H9 (cell line): ENCODE results near the gene KIRREL3. TPM values are rescaled to one million over a fixed set of nuclear protein-coding genes. Genes with fewer than 3 reads are reported as not detected.

Source experiments
- DNase-seq: peaks from one replicate; pipeline ENCODE4 v3.0.0-alpha.2; 2017
- H2AFZ ChIP-seq: one replicate; pipeline ENCODE4 v1.6.1; 2013; ENCODE audit warnings: mild to moderate bottlenecking, low read length, control low read depth, moderate library complexity
- H2AK5ac ChIP-seq: 2 replicates; pipeline ENCODE4 v1.6.1; 2013; ENCODE audit warnings: low read length, control low read depth, mixed read lengths; ENCODE audit not compliant: insufficient read length
- H2BK120ac ChIP-seq: one replicate; pipeline ENCODE4 v1.6.1; 2013; ENCODE audit warnings: low read depth, mild to moderate bottlenecking, low read length, control low read depth, inconsistent platforms; ENCODE audit not compliant: poor library complexity, severe bottlenecking
- H2BK12ac ChIP-seq: 2 replicates; pipeline ENCODE4 v1.6.1; 2013; ENCODE audit warnings: low read length, control low read depth, mixed read lengths, low read depth; ENCODE audit not compliant: insufficient read length
- H2BK15ac ChIP-seq: 2 replicates; pipeline ENCODE4 v1.6.1; 2013; ENCODE audit warnings: low read depth, low read length, control low read depth
- H2BK20ac ChIP-seq: one replicate; pipeline ENCODE4 v1.6.1; 2013; ENCODE audit warnings: low read depth, mild to moderate bottlenecking, low read length, control low read depth, inconsistent platforms; ENCODE audit not compliant: poor library complexity, severe bottlenecking
- H2BK5ac ChIP-seq: 2 replicates; pipeline ENCODE4 v1.6.1; 2013; ENCODE audit warnings: low read length, control low read depth, mixed read lengths; ENCODE audit not compliant: insufficient read length
- H3K14ac ChIP-seq: 2 replicates; pipeline ENCODE4 v1.6.1; 2013; ENCODE audit warnings: low read length, control low read depth; ENCODE audit not compliant: insufficient read depth
- H3K18ac ChIP-seq: 2 replicates; pipeline ENCODE4 v1.6.1; 2013; ENCODE audit warnings: low read depth, mild to moderate bottlenecking, mixed read lengths, low read length, control low read depth; ENCODE audit not compliant: insufficient read length
- H3K23ac ChIP-seq: 2 replicates; pipeline ENCODE4 v1.6.1; 2013; ENCODE audit warnings: low read length, control low read depth, mixed read lengths, low read depth; ENCODE audit not compliant: insufficient read length
- H3K23me2 ChIP-seq: 2 replicates; pipeline ENCODE4 v1.6.1; 2013; ENCODE audit warnings: low read depth, mild to moderate bottlenecking, mixed read lengths, low read length, control low read depth; ENCODE audit not compliant: insufficient read length, poor library complexity, severe bottlenecking
- H3K27ac ChIP-seq: 2 replicates; pipeline ENCODE4 v1.5.1; 2013; ENCODE audit warnings: low read length, control low read depth, mixed read lengths, low read depth; ENCODE audit not compliant: insufficient read length
- H3K27me3 ChIP-seq: 2 replicates; pipeline ENCODE4 v1.6.1; 2013; ENCODE audit warnings: low read length, control low read depth, inconsistent platforms; ENCODE audit not compliant: insufficient read depth
- H3K4ac ChIP-seq: 2 replicates; pipeline ENCODE4 v1.6.1; 2013; ENCODE audit warnings: low read depth, mild to moderate bottlenecking, control low read depth, inconsistent platforms, low read length, moderate library complexity
- H3K4me1 ChIP-seq: 2 replicates; pipeline ENCODE4 v1.6.1; 2013; ENCODE audit warnings: low read length, control low read depth, inconsistent platforms; ENCODE audit not compliant: insufficient read depth
- H3K4me2 ChIP-seq: 2 replicates; pipeline ENCODE4 v1.6.1; 2013; ENCODE audit warnings: low read length, control low read depth, mixed read lengths; ENCODE audit not compliant: insufficient read length, insufficient read depth
- H3K56ac ChIP-seq: 2 replicates; pipeline ENCODE4 v1.6.1; 2013; ENCODE audit warnings: low read depth, mild to moderate bottlenecking, mixed read lengths, low read length, control low read depth; ENCODE audit not compliant: insufficient read length
- H3K79me1 ChIP-seq: 2 replicates; pipeline ENCODE4 v1.6.1; 2013; ENCODE audit warnings: low read depth, mild to moderate bottlenecking, moderate library complexity, low read length, control low read depth, inconsistent platforms; ENCODE audit not compliant: insufficient read depth, poor library complexity, severe bottlenecking
- H3K79me2 ChIP-seq: 2 replicates; pipeline ENCODE4 v1.6.1; 2013; ENCODE audit warnings: low read length, control low read depth, inconsistent platforms; ENCODE audit not compliant: insufficient read depth
- H3K9ac ChIP-seq: 2 replicates; pipeline ENCODE4 v1.6.1; 2013; ENCODE audit warnings: low read length, control low read depth, mixed read lengths; ENCODE audit not compliant: insufficient read length; ENCODE audit errors: extremely low read depth
- H3K9me3 ChIP-seq: one replicate; pipeline ENCODE4 v1.6.1; 2013; ENCODE audit warnings: low read depth, low read length, inconsistent platforms; ENCODE audit not compliant: control insufficient read depth
- H3T11ph ChIP-seq: one replicate; pipeline ENCODE4 v1.6.1; 2013; ENCODE audit warnings: mild to moderate bottlenecking, low read length, control low read depth, inconsistent platforms
- H4K20me1 ChIP-seq: one replicate; pipeline ENCODE4 v1.6.1; 2013; ENCODE audit not compliant: control insufficient read depth, insufficient read length, insufficient read depth
- H4K5ac ChIP-seq: 2 replicates; pipeline ENCODE4 v1.6.1; 2013; ENCODE audit warnings: low read depth, mild to moderate bottlenecking, mixed read lengths, low read length, control low read depth; ENCODE audit not compliant: insufficient read length
- H4K8ac ChIP-seq: replicated peaks from 2 replicates; pipeline ENCODE4 v1.6.1; 2013; ENCODE audit warnings: low read length, control low read depth, mixed read lengths, low read depth; ENCODE audit not compliant: insufficient read length
- H4K91ac ChIP-seq: 2 replicates; pipeline ENCODE4 v1.6.1; 2013; ENCODE audit warnings: low read depth, mild to moderate bottlenecking, moderate library complexity, mixed read lengths, low read length, control low read depth; ENCODE audit not compliant: insufficient read length
- H3K27ac Mint-ChIP-seq, 3 experiments: 2 replicates in 2 of 3; 3 replicates in 1 of 3; pipeline ENCODE4 v1.8.0; 2020 to 2021; ENCODE audit warnings: mixed read lengths in 3 of 3, mild to moderate bottlenecking in 1 of 3, moderate library complexity in 1 of 3
- H3K27me3 Mint-ChIP-seq: 2 replicates; pipeline ENCODE4 v1.8.0; 2021; ENCODE audit warnings: low read depth, mild to moderate bottlenecking, moderate library complexity, mixed read lengths
- H3K36me3 Mint-ChIP-seq, 3 experiments: 2 replicates in 2 of 3; 3 replicates in 1 of 3; pipeline ENCODE4 v1.8.0; 2020 to 2021; ENCODE audit warnings: low read depth in 3 of 3, mixed read lengths in 3 of 3; ENCODE audit not compliant: insufficient read depth in 1 of 3
- H3K4me1 Mint-ChIP-seq, 2 experiments: 2 replicates each; pipeline ENCODE4 v1.8.0; 2020; ENCODE audit warnings: mixed read lengths in 2 of 2
- H3K4me3 Mint-ChIP-seq, 2 experiments: 2 replicates in 1 of 2; 3 replicates in 1 of 2; pipeline ENCODE4 v1.8.0; 2020 to 2021; ENCODE audit warnings: mild to moderate bottlenecking in 2 of 2, mixed read lengths in 2 of 2, moderate library complexity in 1 of 2
- H3K9me3 Mint-ChIP-seq, 2 experiments: 2 replicates in 1 of 2; 3 replicates in 1 of 2; pipeline ENCODE4 v1.8.0; 2020; ENCODE audit warnings: mild to moderate bottlenecking in 2 of 2, mixed read lengths in 2 of 2, moderate library complexity in 1 of 2
- WGBS: extraction: QIAGEN DNeasy Blood & Tissue Kit; methylation state at CpG from one replicate; pipeline ENCODE4 v1.1.7; 2013; ENCODE audit warnings: missing lambda C conversion rate, low lambda C conversion rate, mixed read lengths; ENCODE audit not compliant: insufficient read length; ENCODE audit errors: extremely low coverage; 5-methylcytosine and 5-hydroxymethylcytosine counted together
- total RNA-seq: library from RNA; stranded (reverse); gene quantifications from 2 replicates; pipeline ENCODE4 v1.2.1, GENCODE V29; 2021
- TF ChIP-seq, protein P1 (sequence below): fragments of 200-600 bp; sonication (generic); conservative IDR thresholded peaks from 3 replicates; pipeline ENCODE4 v1.8.0; 2021; ENCODE audit warnings: antibody characterized with exemption, mild to moderate bottlenecking

The KIRREL3 gene
- total RNA-seq, 1 experiment from 2014 or later = 0.17 TPM

- H3K23ac ChIP-seq = no peak overlapping the region
- no peak overlapping the region for H2AFZ ChIP-seq
These were observed 71.2 kb downstream of the KIRREL3 start for GRCh38 chr11:126929179-126930061.

More at GRCh38 chr11:126929179-126930061, 71.2 kb downstream of the KIRREL3 start:
- Mint-ChIP-seq H3K9me3 (peaks cover 9 to 10% of the 10 kb centered on the region in 2 experiments; a peak in 4 of 5 replicates), H3K4me1 (peaks cover 4 to 6% of the 10 kb centered on the region in 2 experiments; a peak in 3 of 4 replicates), H3K27me3 (peaks cover 2% of the 10 kb centered on the region), H3K36me3 (peaks cover 0 to 11% (median 0%) of the 10 kb centered on the region in 3 experiments; a peak in 2 of 7 replicates), H3K4me3 (no peak overlapping the region), H3K27ac (no peak overlapping the region)
- Histone ChIP-seq H2BK15ac (no peak overlapping the region), H2BK20ac (no peak overlapping the region), H4K91ac (no peak overlapping the region), H3K79me2 (no peaks in the 10 kb centered on the region), H3K23me2 (no peaks in the 10 kb centered on the region), H2BK5ac (no peak overlapping the region), H3K18ac (no peak overlapping the region), H3K27ac (no peak overlapping the region), H3K27me3 (no peaks in the 10 kb centered on the region), H3K79me1 (no peaks in the 10 kb centered on the region), H2BK120ac (no peak overlapping the region), H4K8ac (no peak overlapping the region), H3K56ac (no peak overlapping the region), H3K9ac (no peak overlapping the region), H4K5ac (no peak overlapping the region), H3K14ac (no peak overlapping the region), H4K20me1 (no peaks in the 10 kb centered on the region), H3K4ac (no peak overlapping the region), H3K9me3 (no peaks in the 10 kb centered on the region), H3K4me2 (no peak overlapping the region), H3K4me1 (no peaks in the 10 kb centered on the region), H2AK5ac (no peak overlapping the region), H3T11ph (no peak overlapping the region), H2BK12ac (no peak overlapping the region)
- no peak for DNase-seq
- TF ChIP-seq, protein P1, sequence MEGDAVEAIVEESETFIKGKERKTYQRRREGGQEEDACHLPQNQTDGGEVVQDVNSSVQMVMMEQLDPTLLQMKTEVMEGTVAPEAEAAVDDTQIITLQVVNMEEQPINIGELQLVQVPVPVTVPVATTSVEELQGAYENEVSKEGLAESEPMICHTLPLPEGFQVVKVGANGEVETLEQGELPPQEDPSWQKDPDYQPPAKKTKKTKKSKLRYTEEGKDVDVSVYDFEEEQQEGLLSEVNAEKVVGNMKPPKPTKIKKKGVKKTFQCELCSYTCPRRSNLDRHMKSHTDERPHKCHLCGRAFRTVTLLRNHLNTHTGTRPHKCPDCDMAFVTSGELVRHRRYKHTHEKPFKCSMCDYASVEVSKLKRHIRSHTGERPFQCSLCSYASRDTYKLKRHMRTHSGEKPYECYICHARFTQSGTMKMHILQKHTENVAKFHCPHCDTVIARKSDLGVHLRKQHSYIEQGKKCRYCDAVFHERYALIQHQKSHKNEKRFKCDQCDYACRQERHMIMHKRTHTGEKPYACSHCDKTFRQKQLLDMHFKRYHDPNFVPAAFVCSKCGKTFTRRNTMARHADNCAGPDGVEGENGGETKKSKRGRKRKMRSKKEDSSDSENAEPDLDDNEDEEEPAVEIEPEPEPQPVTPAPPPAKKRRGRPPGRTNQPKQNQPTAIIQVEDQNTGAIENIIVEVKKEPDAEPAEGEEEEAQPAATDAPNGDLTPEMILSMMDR = no peak
- WGBS = no CpG with 5 or more reads among the region's 10 CpGs
